HG03045 (cell line): ENCODE data around the gene NSDHL.
A peak's percentile ranks its signal among the peaks of the same experiment; 100 is the strongest.
"Not testable (repeated sequence)": the region's sequence is repeated elsewhere in the genome, so short reads cannot be mapped to it uniquely, and the experiment has no call there.

Experiments
- ATAC-seq: cut with Tn5 transposase; IDR thresholded peaks from one replicate; pipeline ENCODE4 v1.9.1; 2021; ENCODE audit warnings: mild to moderate bottlenecking, moderate library complexity; ENCODE audit not compliant: unreplicated experiment

Gene NSDHL

DNA sequence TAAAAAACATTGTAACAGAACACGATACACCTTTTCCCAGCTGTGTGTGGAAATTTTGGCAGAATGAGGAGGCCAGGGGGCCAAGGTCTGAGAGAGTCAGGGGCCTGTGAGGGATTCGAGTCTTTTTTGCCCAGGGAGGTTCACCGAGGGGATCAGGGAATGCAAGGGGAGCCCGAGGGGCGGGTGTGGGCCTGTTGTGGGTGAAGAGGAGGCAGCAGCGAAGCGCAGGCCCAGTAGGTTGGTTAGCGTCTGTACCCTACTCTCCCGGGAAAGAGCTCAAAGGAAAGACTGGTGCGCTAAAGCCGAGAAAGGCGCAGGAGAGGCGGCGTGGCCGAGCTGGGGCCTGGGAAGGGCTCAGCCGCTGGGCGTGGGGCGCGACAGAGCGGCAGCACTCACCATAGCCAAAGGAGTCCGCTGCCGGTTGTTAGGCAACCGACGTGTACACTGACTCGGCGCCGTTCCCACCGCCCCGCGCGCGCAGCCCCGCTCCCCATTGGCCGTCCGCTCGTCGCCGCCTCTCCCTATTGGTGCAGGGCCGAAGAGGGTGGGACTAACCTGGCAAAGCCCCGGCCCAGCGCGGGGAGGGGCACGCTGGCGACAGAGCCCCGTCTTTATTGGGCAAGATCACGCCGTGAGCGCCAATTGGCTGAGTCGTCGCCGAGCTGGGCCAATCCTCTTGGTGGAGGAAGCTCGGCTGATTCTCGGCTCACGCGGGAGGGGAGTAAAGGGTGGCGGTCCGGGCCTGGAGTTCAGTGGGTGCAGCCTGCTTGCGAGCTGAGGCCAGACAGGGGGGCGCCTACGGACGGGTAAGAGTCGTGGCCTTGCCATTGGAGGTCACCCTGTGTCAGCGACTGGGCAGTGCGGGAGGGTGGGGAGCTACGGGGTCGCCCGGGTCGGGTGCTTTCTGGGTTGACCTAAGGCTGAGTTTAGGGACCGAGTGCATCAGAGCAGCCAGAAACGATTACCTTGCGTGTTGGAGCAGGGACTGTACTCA lies at the start of gene NSDHL, which contains the start of gene CETN2:
NSDHL (plus strand) TSS at position 752 of the 994 bp plus-strand sequence. CDS start 15,262 bp downstream, outside the sequence.
CETN2 (minus strand) TSS at position 446 of the 994 bp plus-strand sequence; CDS start at position 399, 47 bp downstream.
- peak; percentile 99 for ATAC-seq

- not testable (repeated sequence) for ATAC-seq
Measured at GRCh38 chrX:152787062-152787461, 43.8 kb upstream of the NSDHL start.

- no peak for ATAC-seq
Measured at GRCh38 chrX:152798945-152799344, 31.9 kb upstream of the NSDHL start.

- ATAC-seq, result no peak
Measured at GRCh38 chrX:152806035-152806434, 24.8 kb upstream of the NSDHL start.

GRCh38 chrX:152810403-152810802 lies 20.5 kb upstream of the NSDHL start:
- ATAC-seq, result no peak

DNA sequence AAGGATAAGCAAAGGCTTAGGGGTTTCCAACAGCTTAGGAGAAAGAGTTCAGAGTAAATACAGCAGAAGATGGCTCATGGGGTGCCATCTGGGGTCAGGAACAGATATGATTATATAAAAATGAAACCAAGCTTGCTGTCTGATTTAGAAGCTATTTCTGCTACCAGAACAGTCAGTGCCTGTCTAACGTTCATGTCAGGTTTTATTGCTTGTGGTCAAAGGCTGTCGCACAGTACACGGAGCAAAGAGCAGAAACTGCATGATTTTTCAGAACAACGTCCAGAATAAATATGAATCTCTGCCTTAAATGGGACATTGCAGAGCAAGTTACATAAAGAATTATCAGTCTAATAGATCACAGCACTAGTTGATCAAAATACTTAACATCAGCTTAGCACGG lies 17.7 kb upstream of the NSDHL start:
- no peak for ATAC-seq

DNA sequence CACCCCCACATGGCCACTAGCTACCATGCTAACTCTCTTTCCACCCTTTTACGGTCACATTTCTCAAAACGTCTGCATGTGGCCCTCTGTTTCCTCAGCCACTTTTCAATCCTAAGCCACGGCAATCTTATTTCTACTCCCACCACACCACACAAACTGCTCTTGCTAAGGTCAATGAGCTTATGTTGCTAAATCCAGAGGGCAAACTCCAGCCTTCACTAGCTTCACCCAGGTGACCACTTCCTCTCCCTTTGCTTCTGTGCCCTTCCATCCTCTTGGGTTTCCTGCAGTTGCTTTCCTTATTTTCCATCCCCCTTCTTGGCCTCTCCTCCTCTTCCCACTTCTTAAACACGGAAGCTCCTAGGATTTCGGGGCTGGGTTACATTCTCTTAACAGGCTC lies 16.8 kb upstream of the NSDHL start:
- ATAC-seq, result no peak

DNA sequence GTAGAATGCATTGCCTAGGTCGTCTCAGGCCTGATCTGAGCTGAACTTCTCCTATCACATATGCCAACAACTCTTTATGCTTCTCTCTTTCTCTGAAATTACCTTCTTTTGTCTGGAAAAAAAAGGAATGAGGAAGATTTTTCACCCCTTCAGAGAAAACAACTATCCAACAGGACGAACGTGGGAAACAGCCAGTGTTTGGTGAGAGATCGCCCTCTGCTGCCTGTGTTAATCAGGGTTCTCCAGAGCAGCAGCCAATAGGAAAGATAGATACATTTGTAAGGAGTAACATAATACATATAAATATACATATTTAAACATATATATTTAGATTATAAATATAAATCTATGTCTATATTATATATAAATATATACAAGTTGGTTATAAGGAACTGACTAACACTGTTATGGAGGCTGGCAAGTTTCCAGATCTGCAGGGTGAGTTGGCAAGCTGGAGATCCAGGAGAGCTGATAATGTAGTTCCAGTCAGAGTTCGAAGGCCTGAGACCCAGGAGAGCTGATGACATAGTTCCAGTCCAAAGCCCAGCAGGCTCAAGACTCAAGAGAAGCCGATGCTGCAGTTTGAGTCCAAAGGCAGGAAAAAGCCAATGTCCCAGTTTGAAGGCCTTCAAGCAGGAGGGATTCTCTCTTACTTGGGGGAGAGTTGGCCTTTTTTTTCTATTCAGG lies 13.6 kb upstream of the NSDHL start:
- ATAC-seq, result no peak

- ATAC-seq, result no peak
Measured at GRCh38 chrX:152818356-152818755, 12.5 kb upstream of the NSDHL start.

GRCh38 chrX:152819266-152819665 lies 11.6 kb upstream of the NSDHL start:
- ATAC-seq, result no peak

DNA sequence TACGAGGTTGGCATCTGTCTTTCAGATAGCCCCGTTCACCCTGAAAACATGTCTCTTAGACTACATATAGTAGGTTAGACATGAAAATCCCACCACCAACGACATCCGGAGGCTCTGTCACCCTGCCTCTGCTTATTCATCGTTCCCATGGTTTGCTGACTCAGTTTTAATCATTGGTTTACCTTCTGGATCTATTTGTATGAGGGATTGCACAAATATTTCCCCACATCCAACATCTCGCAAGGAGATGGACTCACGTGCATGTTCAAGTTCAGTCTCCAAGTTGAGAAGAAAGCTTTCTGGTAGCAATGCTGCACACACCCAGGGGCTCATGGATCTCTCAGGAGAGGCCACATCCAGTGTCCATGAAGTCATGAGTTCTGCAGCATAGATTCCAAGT lies 11.1 kb upstream of the NSDHL start:
- ATAC-seq, result no peak

DNA sequence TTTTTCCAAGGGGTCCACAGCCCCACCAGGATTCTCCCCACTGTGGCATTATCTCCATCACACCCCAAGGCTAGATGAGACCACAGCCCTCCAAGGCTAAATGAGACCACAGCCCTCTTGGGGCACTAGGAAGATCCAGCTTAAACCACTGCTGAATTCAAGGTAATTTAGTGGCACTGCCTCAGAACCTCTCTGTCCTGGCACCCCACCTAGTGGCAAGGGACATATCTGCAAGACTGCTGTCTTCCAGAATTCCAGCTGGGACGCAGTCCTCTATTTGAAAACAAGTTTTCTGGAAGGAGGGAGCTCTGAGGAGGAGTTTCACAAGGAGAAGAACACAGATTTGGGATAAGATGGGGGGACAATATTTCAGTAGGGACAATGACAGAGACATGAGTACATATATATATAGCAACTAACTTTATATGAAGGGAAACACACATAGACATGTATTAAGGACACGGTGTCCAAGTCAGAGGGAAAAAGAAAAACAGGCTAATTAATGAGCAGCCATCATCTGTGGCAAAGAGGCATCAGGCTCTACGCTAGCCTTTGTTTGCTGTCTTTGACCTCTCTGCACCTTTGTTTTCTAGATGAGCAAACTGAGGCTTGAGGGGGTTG lies 9.6 kb upstream of the NSDHL start:
- ATAC-seq, result no peak

DNA sequence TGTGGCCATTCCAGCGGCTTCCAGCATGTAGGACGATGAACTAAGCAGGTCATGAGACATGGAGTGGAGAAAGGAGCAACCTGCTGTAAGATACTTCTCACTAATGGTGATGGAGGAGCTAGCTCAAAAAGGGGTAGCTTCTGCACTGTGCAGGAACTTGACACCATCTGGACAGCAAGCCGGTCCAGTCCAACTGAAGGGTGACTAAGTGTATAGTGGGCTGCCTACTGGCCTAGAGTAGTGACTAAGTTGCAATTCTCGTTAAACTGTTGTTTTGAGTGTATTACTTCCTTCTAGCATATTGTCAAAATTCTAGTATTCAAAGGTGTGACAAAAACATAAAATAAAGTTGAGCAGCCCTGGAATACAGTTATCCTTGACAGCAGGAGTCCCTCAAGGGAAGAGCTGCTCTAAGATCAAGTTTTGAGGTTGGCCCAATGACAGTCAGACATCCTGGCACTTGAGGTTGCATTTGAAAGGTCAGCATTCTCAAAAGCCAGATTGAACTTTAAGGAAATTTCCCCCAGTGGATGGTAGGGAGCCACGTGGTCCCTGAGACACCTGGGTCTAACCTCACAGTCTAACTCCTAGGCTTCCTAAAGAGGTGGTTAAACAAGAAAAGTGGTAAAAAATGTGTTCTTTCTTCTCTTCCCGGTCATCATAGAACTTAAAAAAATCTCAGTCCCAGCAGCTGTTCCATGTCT lies 8.3 kb upstream of the NSDHL start:
- ATAC-seq, result no peak

GRCh38 chrX:152823657-152824056 lies 7.2 kb upstream of the NSDHL start:
- ATAC-seq, result no peak

- ATAC-seq, result no peak
Measured at GRCh38 chrX:152824841-152825374, 6.0 kb upstream of the NSDHL start.

DNA sequence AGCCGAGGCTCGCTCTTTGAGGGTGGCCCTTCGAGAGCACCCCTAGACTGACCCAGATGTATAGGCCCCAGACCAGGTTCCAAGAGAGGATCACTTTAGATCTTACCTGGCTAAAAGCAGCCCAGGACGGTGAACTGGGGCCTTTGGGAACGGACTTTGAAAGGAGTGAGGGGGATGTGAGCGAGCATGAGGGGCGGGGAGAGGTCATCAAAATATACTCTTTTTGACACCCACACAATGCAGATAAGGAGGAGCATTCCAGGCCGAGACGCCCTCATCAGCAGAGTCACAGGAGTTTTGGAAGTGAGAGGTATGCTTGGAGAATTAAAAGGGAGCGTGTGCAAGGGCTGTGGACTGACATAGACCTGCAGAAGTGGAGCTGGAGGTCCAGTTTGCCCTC lies 528 bp downstream of the NSDHL start:
- no peak for ATAC-seq

DNA sequence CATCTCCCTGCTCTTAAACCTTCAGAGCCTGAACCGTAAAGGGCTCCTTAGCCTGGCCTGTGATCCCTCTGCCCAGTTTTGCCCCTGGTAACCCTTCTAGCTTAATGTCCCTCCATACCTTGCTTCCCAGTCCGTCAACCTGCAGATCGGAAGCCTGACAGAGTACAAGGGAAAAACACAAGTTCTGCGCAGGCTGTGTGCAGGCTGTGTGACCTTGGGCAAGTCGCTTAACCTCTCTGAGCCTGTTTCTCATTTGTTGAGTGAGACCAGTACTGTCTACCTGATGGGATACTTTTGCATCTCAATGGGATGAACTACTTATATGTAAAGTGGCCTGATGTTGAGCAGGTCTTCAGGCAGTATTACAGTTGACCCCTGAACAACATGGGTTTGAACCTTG lies 1.7 kb downstream of the NSDHL start:
- ATAC-seq, result no peak

DNA sequence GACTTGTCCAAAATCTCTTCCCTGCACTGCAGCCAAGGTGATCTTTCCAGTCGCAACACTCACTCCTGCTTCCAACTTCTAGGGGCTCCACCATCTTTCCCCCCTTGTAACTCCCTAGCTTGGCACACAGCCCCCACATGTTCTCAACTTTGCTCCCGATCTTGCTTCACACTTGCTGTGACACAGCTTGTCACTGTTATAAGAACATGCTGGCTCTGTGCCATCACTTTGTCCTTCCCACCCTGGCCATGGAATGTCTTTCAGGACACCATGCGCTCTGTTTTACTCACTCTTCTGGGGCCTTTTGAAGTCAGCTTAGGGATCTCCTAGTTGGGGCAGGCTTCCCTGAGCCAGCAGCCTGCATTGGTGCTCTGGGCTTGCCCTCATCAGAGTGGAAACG lies 2.5 kb downstream of the NSDHL start:
- no peak for ATAC-seq

GRCh38 chrX:152835470-152835869 lies 4.6 kb downstream of the NSDHL start:
- ATAC-seq, result not testable (repeated sequence)

DNA sequence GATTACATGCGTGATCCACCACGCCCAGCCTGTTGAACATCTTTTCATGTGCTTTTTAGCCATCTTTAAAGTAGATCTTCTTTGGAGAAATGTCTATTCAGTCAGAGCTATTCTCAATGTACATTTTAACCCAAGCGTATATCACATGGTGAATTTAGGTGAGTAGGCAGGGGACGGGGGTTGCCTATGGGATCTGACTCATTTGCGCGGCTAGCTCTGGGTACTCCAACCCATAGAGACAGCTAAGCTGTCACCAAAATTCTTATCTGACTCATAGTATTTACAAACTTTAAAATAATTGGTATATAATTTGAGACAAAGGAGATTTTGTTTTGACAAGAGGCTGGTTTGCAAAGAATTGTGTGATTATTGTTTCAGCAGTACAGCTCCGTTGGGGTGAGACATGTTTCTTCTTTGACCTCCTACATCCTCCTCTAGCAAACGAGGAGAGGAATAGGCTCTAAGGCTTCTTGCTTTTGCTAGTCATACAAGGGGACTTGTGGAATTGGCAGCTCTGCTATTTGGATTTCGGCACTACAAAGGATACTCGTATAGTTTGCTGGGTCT lies 12.0 kb downstream of the NSDHL start:
- ATAC-seq, result no peak
